ENCODE data around the gene APOA5.

The APOA5 gene

DNA sequence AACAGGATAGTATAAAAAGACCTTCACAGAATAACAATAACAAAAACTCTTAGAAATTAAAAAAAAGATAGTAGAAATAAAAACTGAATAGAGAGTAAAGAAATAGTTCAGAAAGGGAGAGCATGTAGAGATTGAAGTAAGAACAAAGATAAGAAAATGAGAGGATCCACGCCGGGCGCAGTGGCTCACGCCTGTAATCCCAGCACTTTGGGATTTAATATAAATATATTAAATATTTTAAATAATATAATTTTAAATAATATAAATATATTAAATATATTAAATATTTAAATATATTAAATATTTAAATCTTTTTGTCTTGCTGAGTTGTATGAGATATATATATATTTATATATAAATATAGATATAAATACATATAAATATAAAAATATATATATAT lies 20.4 kb upstream of the APOA5 start:
- H3K4me2 ChIP-seq (ENCODE audit: low read length), result no peak overlapping the region
- no peak overlapping the region for H3K27ac ChIP-seq (ENCODE audit: low read depth, low read length, poor library complexity, severe bottlenecking)
- H4K20me1 ChIP-seq (ENCODE audit: insufficient read depth, low read length), result no peaks in the 10 kb centered on the region
- H3K9me2 ChIP-seq (ENCODE audit: low read depth, low read length), result no peaks in the 10 kb centered on the region
- H3K9ac ChIP-seq (ENCODE audit: low read length), result no peak overlapping the region
- no peak overlapping the region for H2AFZ ChIP-seq (ENCODE audit: low read length)
- H3K4me1 ChIP-seq (ENCODE audit: insufficient read depth, low read length, severe bottlenecking), result peaks cover 15% of the 10 kb centered on the region
- TF ChIP-seq CTCF (IDR thresholded peaks at IDR 0.05; ENCODE audit: low read length) (no peak), EZH2 (IDR thresholded peaks at IDR 0.05; ENCODE audit: borderline replicate concordance, low read length) (no peak)
- no peaks in the 10 kb centered on the region for H3F3A ChIP-seq (ENCODE audit: insufficient read depth, low read length)
- H3K36me3 ChIP-seq (ENCODE audit: insufficient read depth, low read length), result no peaks in the 10 kb centered on the region
- H3K27me3 ChIP-seq (ENCODE audit: insufficient read depth, low read length), result no peaks in the 10 kb centered on the region
- H3K79me2 ChIP-seq (ENCODE audit: insufficient read depth, low read length), result no peaks in the 10 kb centered on the region
- no peak overlapping the region for H3K4me3 ChIP-seq (ENCODE audit: low read depth, low read length, poor library complexity, severe bottlenecking)
- H3K9me3 ChIP-seq (ENCODE audit: low read length), result no peaks in the 10 kb centered on the region

GRCh38 chr11:116811194-116811593 lies 19.5 kb upstream of the APOA5 start:
- H3K27me3 ChIP-seq (ENCODE audit: insufficient read depth, low read length), result no peaks in the 10 kb centered on the region
- H3K79me2 ChIP-seq (ENCODE audit: insufficient read depth, low read length), result no peaks in the 10 kb centered on the region
- H3K36me3 ChIP-seq (ENCODE audit: insufficient read depth, low read length), result no peaks in the 10 kb centered on the region
- H3K4me3 ChIP-seq (ENCODE audit: low read depth, low read length, poor library complexity, severe bottlenecking), result no peak overlapping the region
- H3K9me3 ChIP-seq (ENCODE audit: low read length), result no peaks in the 10 kb centered on the region
- peaks cover 15% of the 10 kb centered on the region for H3K4me1 ChIP-seq (ENCODE audit: insufficient read depth, low read length, severe bottlenecking)
- no peak for TF ChIP-seq CTCF (IDR thresholded peaks at IDR 0.05; ENCODE audit: low read length)
- TF ChIP-seq EZH2 (IDR thresholded peaks at IDR 0.05; ENCODE audit: borderline replicate concordance, low read length), result no peak
- no peaks in the 10 kb centered on the region for H3K9me2 ChIP-seq (ENCODE audit: low read depth, low read length)
- H4K20me1 ChIP-seq (ENCODE audit: insufficient read depth, low read length), result no peaks in the 10 kb centered on the region
- H2AFZ ChIP-seq (ENCODE audit: low read length), result no peak overlapping the region
- peak overlapping the region; percentile 8; the same call in 1 of the 2 replicates for H3K4me2 ChIP-seq (ENCODE audit: low read length)
- no peak overlapping the region for H3K27ac ChIP-seq (ENCODE audit: low read depth, low read length, poor library complexity, severe bottlenecking)
- no peaks in the 10 kb centered on the region for H3F3A ChIP-seq (ENCODE audit: insufficient read depth, low read length)
- H3K9ac ChIP-seq (ENCODE audit: low read length), result no peak overlapping the region

GRCh38 chr11:116808262-116809175 lies 16.8 kb upstream of the APOA5 start:
- peaks cover 15% of the 10 kb centered on the region for H3K4me1 ChIP-seq (ENCODE audit: insufficient read depth, low read length, severe bottlenecking)

More at GRCh38 chr11:116808262-116809175, 16.8 kb upstream of the APOA5 start:
- Histone ChIP-seq H3F3A (ENCODE audit: insufficient read depth, low read length) (no peaks in the 10 kb centered on the region), H3K27me3 (ENCODE audit: insufficient read depth, low read length) (no peaks in the 10 kb centered on the region), H3K27ac (ENCODE audit: low read depth, low read length, poor library complexity, severe bottlenecking) (no peak overlapping the region), H2AFZ (ENCODE audit: low read length) (no peak overlapping the region), H3K36me3 (ENCODE audit: insufficient read depth, low read length) (no peaks in the 10 kb centered on the region), H3K4me3 (ENCODE audit: low read depth, low read length, poor library complexity, severe bottlenecking) (no peak overlapping the region), H3K9me3 (ENCODE audit: low read length) (no peaks in the 10 kb centered on the region), H3K9ac (ENCODE audit: low read length) (no peak overlapping the region), H3K79me2 (ENCODE audit: insufficient read depth, low read length) (no peaks in the 10 kb centered on the region), H3K4me2 (ENCODE audit: low read length) (no peak overlapping the region), H4K20me1 (ENCODE audit: insufficient read depth, low read length) (no peaks in the 10 kb centered on the region), H3K9me2 (ENCODE audit: low read depth, low read length) (no peaks in the 10 kb centered on the region)
- no peak for TF ChIP-seq EZH2 (IDR thresholded peaks at IDR 0.05; ENCODE audit: borderline replicate concordance, low read length)
- TF ChIP-seq CTCF (IDR thresholded peaks at IDR 0.05; ENCODE audit: low read length), result no peak
